Mucosa of rectum (tissue), 2 donors: Measurements from ENCODE around the gene GAPT.
"Not testable (repeated sequence)": the region's sequence is repeated elsewhere in the genome, so short reads cannot be mapped to it uniquely, and the experiment has no call there.

Experiments
- H3K27ac ChIP-seq, 2 donors: one replicate each; pipeline ENCODE4 v1.7.0; 2013; ENCODE audit warnings: inconsistent platforms in 2 of 2, low read depth in 2 of 2, low read length in 2 of 2
- H3K27me3 ChIP-seq, 2 donors: one replicate each; pipeline ENCODE4 v1.7.0; 2013; ENCODE audit warnings: low read length in 2 of 2; ENCODE audit not compliant: control insufficient read depth in 2 of 2, insufficient read depth in 2 of 2
- H3K36me3 ChIP-seq, 2 donors: one replicate each; pipeline ENCODE4 v1.7.0; 2013; ENCODE audit warnings: low read length in 2 of 2; ENCODE audit not compliant: control insufficient read depth in 2 of 2, insufficient read depth in 2 of 2
- H3K4me1 ChIP-seq, 2 donors: one replicate each; pipeline ENCODE4 v1.7.0; 2013; ENCODE audit warnings: low read length in 2 of 2, mild to moderate bottlenecking in 1 of 2; ENCODE audit not compliant: control insufficient read depth in 2 of 2, insufficient read depth in 2 of 2
- H3K4me3 ChIP-seq, 2 donors: one replicate each; pipeline ENCODE4 v1.7.0; 2013; ENCODE audit warnings: low read length in 2 of 2
- H3K9ac ChIP-seq, 2 donors: one replicate each; pipeline ENCODE4 v1.7.0; 2013; ENCODE audit warnings: low read length in 2 of 2, low read depth in 1 of 2, mild to moderate bottlenecking in 1 of 2
- H3K9me3 ChIP-seq, 2 donors: one replicate each; pipeline ENCODE4 v1.7.0; 2013; ENCODE audit warnings: low read length in 2 of 2; ENCODE audit not compliant: control insufficient read depth in 2 of 2
- donor health status: healthy.
- donor health status: Normal muscosa, but diverticular disease.

GAPT gene

DNA sequence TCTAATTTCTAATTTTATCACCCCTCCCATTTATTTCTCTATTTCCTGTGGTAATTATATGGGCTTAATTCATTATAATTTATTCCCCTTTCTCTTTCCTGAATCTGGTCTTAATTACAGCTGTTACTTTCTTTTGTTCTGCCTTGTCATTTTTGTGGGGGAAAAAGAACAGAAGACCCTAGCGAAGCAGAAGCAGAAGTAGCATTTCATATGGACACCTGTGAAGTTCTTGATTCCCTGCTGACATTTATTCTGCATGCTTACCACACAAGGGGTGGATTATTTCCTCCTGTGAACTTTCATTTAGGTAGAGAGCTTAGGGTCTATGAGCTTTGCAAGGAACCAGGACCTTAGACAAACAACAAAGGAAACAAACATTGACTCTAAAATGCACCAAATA is 33.3 kb downstream of the GAPT start:
- no peak overlapping the region for H3K9ac ChIP-seq
- H3K9me3 ChIP-seq = no peaks in the 10 kb centered on the region
- no peaks in the 10 kb centered on the region for H3K27me3 ChIP-seq
- no peaks in the 10 kb centered on the region for H3K4me1 ChIP-seq
- H3K4me3 ChIP-seq = no peak overlapping the region
- no peaks in the 10 kb centered on the region for H3K36me3 ChIP-seq
- H3K27ac ChIP-seq = no peak overlapping the region

DNA sequence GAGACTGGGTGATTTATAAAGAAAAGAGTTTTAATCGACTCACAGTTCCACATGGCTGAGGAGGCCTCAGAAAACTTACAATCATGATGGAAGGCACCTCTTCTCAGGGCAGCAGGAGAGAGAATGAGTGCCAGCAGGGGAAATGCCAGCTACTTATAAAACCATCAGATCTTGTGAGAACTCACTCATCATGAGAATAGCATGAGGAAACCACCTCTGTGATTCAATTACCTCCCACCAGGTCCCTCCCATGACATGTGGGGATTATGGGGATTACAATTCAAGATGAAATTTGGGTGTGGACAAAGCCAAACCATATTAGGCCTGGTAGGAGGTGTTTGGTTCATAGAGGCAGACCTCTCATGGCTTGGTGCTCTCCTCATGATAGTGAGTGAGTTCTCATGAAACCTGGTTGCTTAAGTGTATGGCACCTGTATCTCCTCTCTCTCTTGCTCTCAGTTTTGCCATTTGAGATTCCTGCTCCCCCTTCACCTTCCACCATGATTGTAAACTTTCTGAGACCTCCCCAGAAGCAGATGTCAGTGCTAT is 39.8 kb downstream of the GAPT start:
- no peaks in the 10 kb centered on the region for H3K27me3 ChIP-seq
- H3K27ac ChIP-seq = no peak overlapping the region
- H3K9ac ChIP-seq = no peak overlapping the region
- H3K4me1 ChIP-seq = no peaks in the 10 kb centered on the region
- no peaks in the 10 kb centered on the region for H3K9me3 ChIP-seq
- no peak overlapping the region for H3K4me3 ChIP-seq
- no peaks in the 10 kb centered on the region for H3K36me3 ChIP-seq

DNA sequence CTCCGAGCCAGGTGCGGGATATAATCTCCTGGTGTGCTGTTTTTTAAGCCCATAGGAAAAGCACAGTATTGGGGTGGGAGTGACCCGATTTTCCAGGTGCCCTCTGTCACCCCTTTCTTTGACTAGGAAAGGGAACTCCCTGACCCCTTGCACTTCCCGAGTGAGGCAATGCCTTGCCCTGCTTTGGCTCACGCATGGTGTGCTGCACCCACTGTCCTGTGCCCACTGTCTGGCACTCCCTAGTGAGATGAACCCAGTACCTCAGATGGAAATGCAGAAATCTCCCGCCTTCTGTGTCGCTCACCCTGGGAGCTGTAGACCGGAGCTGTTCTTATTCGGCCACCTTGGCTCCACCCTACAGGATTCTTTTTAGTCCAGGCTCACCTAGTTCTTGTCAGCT is 50.7 kb downstream of the GAPT start:
- H3K9me3 ChIP-seq, H3K36me3 ChIP-seq, H3K27me3 ChIP-seq, H3K4me1 ChIP-seq, H3K27ac ChIP-seq, H3K9ac ChIP-seq, H3K4me3 ChIP-seq: not testable (repeated sequence)

DNA sequence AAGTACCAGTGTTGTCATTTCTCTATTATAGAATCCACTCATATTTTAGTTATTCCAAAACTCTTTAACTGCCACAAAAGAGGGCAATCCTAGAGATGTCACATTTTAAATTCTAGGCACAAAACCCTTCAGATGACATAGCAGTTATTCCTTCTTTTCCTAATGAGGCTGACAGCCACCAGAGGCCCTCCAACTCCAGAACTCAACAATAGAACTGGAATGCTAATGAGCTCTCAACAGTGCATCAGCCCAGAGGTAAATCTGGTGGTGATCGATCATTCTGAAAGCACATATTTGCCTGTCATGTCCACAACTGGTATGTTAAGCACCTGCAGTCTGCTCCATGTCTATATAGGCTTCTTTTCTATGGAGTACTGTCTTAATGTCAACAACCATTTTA is 51.5 kb downstream of the GAPT start:
- Histone ChIP-seq H3K27me3 (no peaks in the 10 kb centered on the region), H3K9me3 (no peaks in the 10 kb centered on the region), H3K4me1 (no peaks in the 10 kb centered on the region), H3K36me3 (no peaks in the 10 kb centered on the region), H3K4me3 (no peak overlapping the region), H3K9ac (no peak overlapping the region), H3K27ac (no peak overlapping the region)

DNA sequence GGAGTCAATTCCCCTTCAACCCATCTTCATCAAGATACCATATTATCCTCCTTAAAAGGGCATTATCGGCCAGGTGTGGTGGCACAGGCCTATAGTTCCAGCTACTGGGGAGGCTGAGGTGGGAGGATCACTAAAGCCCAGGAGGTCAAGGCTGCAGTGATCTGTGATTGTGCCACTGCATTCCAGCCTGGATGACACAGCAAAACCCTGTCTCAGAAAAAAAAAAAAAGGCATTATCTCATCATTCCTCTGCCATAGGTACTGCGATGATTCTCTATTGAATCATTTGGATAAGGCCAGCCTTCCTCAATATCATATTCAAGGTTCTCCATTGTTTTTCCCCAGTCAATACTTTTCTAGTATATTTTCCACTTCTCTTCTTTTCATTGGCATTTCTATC is 52.5 kb downstream of the GAPT start:
- Histone ChIP-seq H3K36me3 (no peaks in the 10 kb centered on the region), H3K9me3 (no peaks in the 10 kb centered on the region), H3K4me1 (no peaks in the 10 kb centered on the region), H3K9ac (no peak overlapping the region), H3K4me3 (no peak overlapping the region), H3K27ac (no peak overlapping the region), H3K27me3 (no peaks in the 10 kb centered on the region)

DNA sequence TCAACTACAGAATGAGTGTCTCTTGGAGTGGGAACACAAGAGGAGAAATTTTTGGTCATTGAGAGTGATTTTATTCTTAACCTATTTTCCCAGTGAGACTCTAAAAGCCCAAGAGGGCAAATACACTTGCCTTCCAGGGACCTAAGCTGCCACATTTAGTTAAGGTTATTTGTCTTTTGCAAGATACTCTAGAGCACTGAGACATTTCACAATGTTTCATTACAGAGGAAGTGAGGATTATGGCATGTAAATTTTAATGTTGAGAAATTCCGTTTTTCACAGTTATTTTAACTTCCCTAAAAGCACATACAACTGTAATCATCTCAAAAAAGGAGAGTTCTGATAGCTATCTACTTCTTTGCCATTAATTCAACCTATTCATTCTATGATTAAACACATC is 53.0 kb downstream of the GAPT start:
- H3K9ac ChIP-seq = no peak overlapping the region
- no peaks in the 10 kb centered on the region for H3K4me1 ChIP-seq
- no peaks in the 10 kb centered on the region for H3K9me3 ChIP-seq
- H3K27me3 ChIP-seq = no peaks in the 10 kb centered on the region
- no peaks in the 10 kb centered on the region for H3K36me3 ChIP-seq
- H3K4me3 ChIP-seq = no peak overlapping the region
- no peak overlapping the region for H3K27ac ChIP-seq

DNA sequence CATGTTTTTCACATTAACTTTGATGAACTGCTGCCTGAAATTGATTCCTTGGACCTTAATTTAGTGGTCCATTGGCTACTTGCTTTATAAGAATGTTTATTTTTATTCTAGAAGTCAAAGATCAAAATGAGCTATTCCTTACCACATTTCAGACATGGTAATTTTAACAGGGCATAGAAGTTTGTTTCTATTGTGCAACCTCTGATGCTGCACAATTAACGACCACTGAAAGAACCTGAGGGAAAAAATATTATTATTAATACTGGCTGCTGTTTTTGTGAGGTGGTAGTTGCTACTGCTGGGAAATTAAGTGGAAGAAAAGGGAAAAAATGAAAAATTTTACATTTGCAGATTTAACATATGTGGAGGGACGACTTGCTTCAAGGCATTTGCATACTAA is 53.7 kb downstream of the GAPT start:
- Histone ChIP-seq H3K4me3 (no peak overlapping the region), H3K9ac (no peak overlapping the region), H3K27ac (no peak overlapping the region), H3K9me3 (no peaks in the 10 kb centered on the region), H3K4me1 (no peaks in the 10 kb centered on the region), H3K36me3 (no peaks in the 10 kb centered on the region), H3K27me3 (no peaks in the 10 kb centered on the region)

DNA sequence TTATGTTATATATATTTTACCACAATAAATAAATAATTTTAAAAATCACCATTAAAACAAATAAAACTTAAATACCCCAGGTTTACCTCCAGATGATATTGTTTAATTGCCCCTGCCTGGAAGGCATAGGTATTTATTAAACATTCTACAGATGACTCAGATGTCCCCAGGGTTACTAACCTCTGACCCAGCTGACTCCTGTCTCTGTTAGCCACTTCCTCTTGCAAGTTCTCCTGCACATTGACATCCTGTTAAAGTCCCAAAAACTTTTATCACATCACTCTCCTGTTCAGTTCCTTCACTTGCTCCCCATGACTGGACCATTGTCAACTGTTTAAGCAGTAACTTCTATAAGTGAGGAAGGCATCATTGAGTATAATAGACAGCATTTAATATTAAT is 54.7 kb downstream of the GAPT start:
- H3K36me3 ChIP-seq = no peaks in the 10 kb centered on the region
- H3K27ac ChIP-seq = no peak overlapping the region
- no peaks in the 10 kb centered on the region for H3K27me3 ChIP-seq
- no peak overlapping the region for H3K9ac ChIP-seq
- no peak overlapping the region for H3K4me3 ChIP-seq
- no peaks in the 10 kb centered on the region for H3K4me1 ChIP-seq
- no peaks in the 10 kb centered on the region for H3K9me3 ChIP-seq
